NCI-H1694 treated with DMSO at 0.1 percent for 48 hours (cell line): ENCODE measurements around the gene CAP2.
"Not testable (repeated sequence)": the region's sequence is repeated elsewhere in the genome, so short reads cannot be mapped to it uniquely, and the experiment has no call there.

ENCODE experiments used
- DNase-seq: peaks from one replicate; lab custom pipeline; 2025; lab: John Stamatoyannopoulos, UW

The CAP2 gene

DNA sequence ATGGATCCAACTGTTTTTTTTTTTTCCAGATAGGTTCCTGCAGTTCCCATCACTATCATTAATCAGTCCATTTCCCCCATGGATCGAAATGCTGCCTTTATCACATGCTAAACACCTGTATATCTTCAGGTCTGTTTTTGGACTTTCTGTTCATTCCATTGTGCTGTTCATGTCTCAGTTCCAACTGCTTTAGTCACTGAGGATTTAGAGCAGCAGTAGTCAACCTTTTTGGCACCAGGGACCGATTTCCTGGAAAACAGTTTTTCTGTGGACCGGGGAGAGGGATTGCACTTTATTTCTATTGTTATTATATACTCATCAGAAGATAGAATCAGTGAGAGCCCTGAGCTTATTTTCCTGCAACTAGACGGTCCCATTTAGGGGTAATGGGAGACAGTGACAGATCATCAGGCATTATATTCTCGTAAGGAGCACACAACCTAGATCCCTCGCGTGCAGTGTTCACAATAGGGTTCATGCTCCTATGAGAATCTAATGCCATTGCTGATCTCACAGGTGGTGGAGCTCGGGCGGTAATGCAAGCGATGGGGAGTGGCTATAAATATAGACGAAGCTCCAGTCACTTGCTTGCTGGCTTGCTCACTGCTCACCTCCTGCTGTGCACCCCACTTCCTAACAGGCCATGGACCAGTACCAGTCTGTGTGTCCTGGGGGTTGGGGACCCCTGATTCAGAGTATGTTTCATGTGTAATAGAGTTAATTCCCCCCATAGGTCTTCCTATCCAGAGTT is 46.0 kb downstream of the CAP2 start:
- DNase-seq, result no peak

DNA sequence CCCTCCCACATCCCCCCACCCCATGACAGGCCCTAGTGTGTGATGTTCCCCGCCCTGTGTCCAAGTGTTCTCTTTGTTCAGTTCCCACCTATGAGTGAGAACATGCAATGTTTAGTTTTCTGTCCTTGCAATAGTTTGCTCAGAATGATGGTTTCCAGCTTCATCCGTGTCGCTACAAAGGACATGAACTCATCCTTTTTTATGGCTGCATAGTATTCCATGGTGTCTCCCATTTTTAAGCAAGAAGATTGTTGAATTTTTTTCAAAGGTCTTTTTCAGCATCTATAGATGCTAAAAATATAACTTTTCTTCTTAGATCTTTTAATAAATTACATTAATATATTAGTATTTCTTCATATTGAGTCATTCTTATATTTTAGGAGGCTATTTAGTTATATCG is 47.4 kb downstream of the CAP2 start:
- not testable (repeated sequence) for DNase-seq

DNA sequence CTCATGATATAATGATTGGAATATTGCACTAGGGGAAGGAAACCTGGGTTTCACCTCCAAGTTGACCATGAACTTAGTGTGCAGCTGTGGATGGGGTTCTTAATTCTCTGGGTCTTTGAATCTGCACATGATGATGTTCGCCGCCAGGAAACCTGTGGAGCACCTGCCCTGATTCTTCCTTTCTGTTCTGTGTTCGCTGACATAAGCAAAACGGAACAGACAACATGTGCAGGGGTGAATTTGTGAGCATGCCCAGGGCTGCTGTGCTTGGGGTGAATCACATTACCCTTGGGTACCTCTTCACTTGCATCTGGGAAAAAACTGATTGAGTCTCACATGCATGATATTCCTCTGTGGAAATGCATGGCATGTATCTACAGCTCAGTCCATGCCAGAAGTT is 48.8 kb downstream of the CAP2 start:
- DNase-seq, result no peak

DNA sequence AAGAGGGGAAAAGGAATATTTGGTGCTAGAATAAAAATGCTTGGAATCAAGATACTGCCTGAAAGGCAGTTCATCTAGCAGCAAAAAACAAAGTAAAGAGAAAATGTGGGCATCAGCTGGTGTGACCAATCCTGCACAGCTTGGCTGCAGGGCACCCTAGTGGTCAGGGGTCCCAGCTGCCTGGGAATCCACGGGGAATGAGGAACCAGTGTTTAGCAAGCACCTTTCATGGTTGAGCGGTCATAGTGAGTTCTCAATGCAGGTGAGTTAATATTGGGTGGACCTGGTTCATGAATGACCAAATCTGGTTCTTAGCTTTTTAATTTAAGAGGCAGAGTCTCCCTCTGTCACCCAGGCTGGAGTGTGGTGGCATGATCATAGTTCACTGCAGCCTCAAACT is 53.3 kb downstream of the CAP2 start:
- no peak for DNase-seq

DNA sequence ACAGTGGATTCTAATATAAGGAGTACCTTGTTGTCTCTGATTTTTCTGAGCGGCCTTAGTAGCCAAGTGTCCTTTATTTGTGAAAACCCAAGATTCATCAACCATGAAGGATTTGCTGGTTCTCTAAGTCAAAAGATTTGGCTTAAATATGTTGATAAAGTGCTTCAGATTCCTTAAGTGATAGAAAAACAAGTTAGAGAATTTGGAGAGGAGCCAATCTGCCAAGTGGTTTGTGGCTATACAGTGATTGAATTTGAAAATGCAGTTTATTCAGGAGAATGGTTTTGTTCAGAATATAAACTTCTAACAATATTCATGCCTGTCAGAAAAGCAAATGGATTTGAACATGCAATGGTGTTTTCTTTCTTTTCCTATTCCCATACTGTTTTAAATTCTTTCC is 54.8 kb downstream of the CAP2 start:
- no peak for DNase-seq

DNA sequence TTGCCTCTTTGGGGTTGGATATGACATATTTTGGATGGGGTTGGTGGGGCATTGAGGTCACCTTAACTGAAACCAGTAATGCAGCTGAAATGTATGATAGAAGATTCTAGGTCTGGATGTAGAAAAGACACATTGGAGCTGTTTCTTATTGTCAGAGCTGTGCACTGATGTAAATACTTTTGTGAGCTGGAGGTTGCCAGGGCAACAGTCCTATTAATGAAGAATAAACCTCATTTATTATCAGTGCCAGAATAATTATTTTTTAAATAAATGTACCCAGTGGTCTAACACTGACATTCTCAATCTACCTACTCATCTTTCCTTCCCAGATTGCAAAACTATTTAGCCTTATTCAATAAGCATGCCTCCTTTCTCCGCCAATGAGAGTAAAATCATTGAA is 57.0 kb downstream of the CAP2 start:
- DNase-seq, result no peak

DNA sequence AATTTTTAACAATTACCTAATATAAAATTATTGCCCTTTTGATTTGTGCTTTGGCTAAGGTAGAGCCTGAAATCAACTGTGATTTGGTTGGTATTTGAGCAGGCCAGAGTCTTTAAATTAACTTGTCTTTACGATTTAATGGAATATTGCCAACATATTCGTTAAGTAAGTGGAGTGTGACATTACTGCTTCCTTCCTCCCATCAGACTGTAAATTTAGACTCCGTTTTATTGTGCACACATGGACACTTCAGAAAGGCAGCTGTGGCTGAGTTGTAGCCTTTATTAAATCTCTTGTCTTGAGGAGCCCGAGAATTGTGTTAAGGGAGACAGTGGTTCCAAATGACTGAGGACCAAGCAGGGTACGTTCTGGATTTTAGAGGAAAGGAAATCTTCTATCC is 57.4 kb downstream of the CAP2 start:
- peak; percentile 16 for DNase-seq

DNA sequence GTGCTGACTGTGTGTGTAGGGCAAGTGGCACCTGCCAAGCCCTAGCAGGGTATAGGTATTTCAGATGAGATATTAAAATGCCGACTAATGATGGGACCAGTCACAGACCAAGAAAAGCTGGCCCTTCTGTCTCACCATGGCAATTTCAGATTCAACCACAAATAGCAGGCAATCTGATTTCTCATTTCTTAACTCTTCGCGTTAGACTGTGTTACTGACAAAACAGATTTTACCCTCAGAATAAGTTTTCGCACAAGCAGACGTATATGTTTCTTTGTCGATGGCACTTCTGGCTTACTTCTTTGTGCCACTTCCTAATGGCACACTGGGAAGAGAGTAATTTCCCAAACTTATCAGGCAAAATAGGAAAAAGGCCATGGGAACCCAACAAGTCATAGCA is 58.7 kb downstream of the CAP2 start:
- no peak for DNase-seq

DNA sequence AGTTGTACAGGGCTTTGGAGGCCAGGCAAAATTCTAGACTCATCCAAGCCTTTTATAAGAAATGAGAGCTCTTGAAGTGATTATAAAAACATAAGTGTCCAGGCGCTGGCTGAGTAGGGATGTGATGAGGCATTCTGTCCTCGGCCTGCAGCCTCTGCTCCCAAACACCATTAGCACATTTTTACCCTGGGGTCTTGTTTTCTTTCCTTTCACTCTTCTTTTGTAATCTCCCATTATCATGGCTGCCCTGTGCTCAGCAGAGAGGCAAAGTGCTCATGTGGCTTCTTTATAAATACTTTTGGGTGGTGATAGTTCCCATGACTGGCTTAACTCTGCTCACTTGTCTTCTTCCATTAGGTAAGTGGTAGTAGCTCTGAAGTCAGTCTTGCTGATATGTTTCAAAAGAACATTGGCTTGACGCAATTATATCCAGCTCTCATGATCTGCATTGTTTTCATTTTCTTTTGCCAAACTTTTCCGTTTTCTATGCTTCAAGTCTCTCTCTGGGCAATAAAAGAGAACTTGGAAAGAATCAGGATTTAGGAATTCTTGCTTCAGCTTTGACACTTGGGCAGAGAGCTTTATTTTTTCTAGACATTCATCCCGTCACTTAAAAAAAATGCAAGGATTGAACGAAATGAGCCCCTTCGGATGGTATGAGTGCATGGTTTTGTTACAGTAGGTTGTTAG is 61.1 kb downstream of the CAP2 start:
- no peak for DNase-seq

DNA sequence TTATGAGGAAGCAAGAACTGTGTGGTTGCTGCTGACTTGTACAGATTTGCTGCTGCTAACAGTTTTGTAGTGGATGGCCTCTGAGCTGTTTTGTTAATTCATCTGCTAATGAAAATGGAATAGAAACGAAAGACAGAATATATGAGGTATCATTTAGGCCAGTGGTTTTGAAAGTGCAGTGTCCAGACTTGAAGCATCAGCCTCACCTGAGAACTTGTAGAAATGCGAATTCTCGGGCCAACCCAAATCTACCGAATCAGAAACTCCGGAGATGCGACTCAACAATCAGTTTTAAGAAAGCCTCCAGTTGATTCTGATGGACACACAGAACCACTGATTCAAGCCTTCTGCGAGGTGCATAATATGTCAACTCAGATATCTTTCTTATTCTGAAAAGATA is 62.5 kb downstream of the CAP2 start:
- no peak for DNase-seq

DNA sequence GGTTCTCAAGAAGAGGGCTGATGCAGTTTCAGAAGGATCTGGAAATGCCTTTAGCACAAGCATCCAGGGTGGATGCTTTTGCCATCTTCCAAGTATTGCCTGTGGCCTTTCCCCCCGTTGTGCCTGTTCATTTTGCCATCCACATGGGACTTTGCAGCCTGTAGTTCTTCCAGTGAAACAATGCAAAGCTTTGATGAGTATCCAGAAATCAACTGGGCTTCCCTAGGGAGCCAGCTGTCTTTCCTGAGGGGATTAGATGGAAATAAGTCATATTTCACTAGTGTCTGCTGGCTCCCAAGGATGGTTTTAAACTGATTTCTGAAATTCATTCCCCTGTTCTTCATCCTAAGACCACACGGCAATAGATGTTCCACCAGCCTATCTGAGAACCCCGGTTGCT is 63.3 kb downstream of the CAP2 start:
- no peak for DNase-seq

DNA sequence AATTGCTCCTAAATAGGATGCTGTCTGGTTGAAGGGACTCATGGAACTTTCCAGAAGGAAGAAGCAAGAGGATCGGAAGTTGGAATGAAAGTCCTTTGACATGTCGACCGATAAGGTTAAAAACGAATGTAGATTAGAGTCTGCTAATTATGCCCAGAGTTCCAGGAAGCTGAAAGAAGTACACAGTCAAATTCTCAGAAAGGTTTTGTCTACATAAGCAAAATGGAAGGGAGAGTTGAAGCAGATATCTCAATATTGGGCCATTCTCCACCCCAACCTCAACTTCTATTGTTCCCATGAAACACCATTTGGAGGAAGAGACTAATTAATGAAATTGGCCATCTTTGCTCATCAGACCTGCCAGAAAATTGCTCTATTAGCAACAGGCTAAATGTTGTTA is 64.0 kb downstream of the CAP2 start:
- no peak for DNase-seq

DNA sequence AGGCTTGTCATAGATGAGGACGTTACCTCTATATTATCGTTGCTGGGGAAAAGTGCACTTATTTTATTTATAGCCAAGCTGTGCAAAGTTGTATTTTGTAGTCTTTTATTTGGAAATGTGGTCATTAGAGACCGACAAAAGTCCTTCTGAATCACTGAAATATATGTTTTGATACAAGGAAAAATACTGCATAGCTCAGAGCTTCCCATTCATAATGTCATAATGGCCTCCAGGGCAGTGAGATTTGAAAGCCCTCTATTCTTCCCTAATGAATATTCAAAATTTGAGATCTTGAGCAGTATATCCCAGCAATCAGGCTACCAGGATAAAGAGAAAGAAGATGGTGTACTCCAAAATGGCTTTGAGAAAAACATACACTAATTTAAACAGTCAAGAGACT is 64.6 kb downstream of the CAP2 start:
- no peak for DNase-seq

DNA sequence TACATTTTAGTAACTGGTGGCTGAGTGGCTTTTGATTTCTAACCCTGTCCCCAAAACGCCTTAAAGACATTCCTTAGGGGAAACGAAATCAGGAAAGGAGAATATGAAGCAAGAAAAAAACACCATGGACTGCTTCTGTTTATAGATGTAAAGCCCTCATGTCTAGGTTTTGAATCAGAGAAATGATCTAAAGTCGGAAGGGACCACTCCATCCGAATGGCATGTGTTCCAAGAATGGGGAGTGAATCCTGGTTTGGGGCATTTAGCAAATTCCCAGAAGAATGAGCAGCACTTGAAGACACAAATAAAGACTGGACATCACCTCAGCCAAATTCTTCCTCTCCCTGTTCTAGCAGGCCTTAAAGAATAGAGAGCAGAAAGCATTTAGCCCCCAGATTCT is 65.6 kb downstream of the CAP2 start:
- DNase-seq, result no peak

DNA sequence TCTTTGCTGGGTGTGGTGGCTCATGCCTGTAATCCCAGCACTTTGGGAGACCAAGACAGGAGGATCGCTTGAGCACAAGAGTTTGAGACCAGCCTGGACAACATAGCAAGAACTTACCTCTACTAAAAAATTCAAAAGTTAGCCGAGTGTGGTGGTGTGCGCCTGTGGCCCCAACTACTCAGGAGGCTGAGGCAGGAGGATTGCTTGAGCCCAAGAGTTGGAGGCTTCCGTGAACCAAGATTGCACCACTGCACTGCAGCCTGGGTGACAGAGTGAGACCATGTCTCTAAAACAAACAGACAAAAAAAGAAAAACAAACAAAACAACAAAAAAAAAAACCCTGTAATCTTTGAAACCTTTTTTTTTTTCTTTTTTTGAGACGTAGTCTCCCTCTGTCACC is 67.5 kb downstream of the CAP2 start:
- DNase-seq, result no peak

DNA sequence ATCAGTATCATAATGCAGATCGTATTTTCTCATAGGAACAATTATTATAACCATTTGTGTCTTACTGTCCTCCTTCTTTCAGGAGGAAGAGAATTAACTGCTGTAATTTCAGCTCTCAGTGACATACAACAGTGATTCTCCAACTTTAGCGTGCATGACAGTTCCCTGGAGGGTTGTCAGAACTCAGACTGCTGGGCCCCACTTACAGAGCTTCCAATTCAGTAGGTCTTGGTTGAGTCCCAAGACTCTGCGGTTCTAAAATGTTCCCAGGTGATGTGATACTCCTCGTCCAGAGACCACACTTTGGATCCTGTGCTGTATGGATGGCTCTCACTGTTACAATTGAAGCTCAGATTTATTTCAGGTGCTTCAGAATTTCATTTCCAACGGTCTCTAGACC is 72.8 kb downstream of the CAP2 start:
- no peak for DNase-seq

DNA sequence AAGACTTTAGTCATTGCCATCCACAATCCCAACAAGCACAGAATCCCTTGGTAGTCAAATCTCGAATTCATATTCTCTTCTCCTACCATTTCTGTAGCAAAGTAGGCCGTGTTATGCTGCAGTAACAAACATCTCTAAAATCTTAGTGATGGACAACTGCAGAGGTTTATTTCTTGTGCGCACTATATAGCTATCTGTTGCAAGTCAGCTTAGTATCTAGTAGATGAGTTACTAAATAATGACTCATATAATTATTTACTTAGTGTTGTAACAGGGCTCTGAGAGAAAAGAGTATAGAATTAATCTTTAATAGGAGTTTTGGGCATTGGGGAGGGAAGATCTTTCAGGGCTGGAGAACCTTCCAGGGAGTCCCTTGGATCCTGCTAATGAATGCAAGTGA is 73.3 kb downstream of the CAP2 start:
- no peak for DNase-seq

DNA sequence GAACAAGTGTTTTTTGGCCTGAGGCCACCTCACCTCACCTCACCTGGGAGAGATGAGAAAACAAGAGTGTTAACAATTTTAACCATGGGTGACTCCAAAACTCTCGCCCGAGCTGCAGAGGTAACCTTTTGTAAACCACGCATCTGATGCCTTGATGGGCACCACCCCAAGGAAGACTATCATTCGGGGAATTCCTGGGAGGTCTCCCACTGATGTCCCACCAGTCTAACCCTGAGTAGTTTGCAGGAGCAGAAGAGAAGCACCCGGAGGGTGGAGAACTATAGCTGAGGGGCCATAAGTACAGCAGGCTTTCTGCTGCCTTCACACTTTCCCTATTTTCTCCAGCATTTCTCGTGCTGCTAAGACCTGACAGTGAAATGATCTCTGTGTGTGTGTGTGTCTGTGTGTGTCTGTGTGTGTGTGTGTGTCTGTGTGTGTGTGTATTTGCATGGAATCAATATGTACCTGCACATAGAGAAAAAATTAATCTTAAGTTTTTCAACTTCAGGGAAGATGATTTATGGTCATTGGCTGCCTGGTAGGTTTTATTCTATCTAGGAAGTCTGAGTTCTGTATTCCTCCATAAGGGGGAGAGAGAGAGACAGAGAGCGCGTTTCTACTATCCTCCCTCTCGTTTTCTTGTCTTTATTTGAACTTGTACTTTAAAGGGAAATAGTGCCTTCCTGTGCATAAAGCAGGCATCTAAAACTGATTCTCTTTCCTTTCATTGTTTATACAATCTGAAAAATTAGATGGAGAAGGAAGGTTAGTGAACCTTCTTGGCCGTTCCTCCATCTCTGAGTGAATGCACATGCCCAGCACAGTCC is 75.8 kb downstream of the CAP2 start:
- DNase-seq, result no peak

DNA sequence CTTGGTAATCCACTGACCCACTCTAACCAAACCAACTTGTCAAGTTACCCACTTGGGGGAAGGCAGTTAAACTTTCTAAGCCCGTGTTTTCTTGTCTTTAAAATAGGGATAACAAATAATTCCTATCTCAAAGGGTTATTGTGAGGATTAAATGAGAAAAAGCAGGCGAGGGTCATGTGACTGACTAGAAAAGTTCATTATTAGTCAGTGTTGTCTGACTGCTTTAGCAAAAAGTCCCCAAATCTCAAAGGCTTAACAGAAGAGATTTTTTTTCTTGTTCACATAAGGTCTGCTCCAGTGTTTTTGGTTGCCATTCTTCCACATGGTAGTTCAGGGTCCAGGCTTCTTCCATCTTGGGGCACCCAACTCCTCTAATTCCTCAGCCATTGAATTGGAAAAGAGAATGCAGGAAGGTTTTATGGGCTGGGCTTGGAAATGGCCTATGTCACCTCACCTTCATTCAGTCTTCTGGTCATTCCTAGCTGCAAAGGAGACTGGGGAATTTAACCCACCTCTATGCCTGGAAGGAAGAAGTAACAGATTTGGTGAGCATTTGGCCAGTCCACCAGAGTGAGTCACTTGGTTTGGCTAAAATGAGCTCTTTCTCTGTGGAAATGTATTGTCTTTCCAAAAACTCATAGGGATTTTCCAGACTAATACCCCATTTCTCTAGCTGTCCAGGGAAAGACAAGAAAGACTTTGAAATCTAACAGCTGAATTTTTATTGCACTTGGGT is 77.0 kb downstream of the CAP2 start:
- DNase-seq, result no peak

DNA sequence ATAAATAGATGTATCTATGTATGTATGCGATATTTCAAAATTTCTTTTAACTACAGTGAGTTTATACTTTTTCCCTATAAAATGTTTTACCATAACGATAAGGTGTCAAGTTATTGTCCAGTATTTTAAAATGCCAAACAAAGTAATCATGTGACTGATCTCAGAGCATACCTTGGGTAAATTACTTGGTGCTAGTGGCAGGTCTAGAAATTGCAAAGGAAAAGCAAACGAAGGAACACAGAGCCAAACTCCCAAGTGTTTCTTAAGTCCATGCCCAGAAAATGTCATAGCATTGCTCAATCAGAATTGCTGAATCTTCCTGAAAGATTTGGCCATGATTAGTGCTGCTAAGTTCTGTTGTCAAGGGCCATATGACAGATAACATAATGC is 77.5 kb downstream of the CAP2 start:
- DNase-seq, result no peak

DNA sequence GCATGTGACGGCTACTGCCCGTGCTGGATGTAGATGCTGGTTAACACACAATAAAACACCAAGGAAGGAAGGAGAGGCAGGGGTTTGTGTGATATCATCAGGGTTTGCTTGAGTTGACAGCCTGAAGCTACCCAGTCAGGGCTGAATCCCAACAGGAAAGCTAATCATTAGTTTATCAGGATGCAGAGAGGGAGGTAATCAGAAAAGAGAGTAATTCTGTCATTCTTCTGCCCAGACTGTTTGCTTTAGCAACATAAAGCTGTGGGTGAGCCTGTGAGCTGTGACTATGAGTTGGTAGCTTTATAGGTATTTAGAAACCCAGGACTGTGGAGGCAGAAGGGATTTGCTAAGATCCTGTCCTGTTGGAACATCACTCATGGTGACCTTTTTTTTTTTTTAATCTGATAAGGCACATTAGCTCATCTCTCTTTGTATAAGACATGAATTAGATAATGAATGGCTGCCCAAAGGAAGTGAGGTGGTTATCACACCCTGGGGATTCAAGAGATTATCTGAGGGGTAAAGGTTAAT is 79.3 kb downstream of the CAP2 start:
- no peak for DNase-seq

DNA sequence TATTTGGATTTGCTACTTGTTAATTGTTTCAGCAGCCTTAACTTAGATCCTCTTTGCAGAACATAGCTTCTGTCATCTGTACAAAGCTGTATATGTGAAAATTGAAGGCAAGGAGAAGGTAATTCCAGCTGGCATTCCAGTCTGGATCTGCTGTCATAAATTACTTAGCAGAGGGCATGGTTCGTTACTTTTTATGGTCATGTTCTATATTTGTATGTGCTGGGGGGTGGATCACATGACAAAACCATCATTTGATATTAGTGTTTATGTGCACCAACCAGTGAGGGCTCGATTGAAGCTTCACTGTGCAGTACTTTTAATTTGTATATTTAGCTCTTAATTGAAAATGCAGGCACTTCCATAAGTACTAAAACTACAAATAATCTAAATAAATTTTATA is 80.2 kb downstream of the CAP2 start:
- DNase-seq, result peak; percentile 90
